HG02973 (cell line): ENCODE measurements around the gene C3orf18.

Experiments used
- ATAC-seq: cut with Tn5 transposase; IDR thresholded peaks from one replicate; pipeline ENCODE4 v1.9.1; 2021; ENCODE audit warnings: moderate library complexity; ENCODE audit not compliant: unreplicated experiment

The C3orf18 gene

GRCh38 chr3:50551681-50552435 lies 15.7 kb downstream of the C3orf18 start:
- ATAC-seq: no peak

- ATAC-seq: no peak
Measured at GRCh38 chr3:50551054-50551659, 16.4 kb downstream of the C3orf18 start.

- no peak for ATAC-seq
Measured at GRCh38 chr3:50550079-50550736, 17.3 kb downstream of the C3orf18 start.

GRCh38 chr3:50549226-50549625 lies 18.3 kb downstream of the C3orf18 start:
- no peak for ATAC-seq

GRCh38 chr3:50545781-50546180 lies 21.8 kb downstream of the C3orf18 start:
- ATAC-seq: no peak

GRCh38 chr3:50542177-50543034 lies 25.1 kb downstream of the C3orf18 start:
- ATAC-seq: no peak

GRCh38 chr3:50539356-50540286 lies 27.9 kb downstream of the C3orf18 start:
- ATAC-seq: no peak

GRCh38 chr3:50537421-50538129 lies 30.0 kb downstream of the C3orf18 start:
- no peak for ATAC-seq

- ATAC-seq: no peak
Measured at GRCh38 chr3:50536471-50537180, 30.9 kb downstream of the C3orf18 start.

- no peak for ATAC-seq
Measured at GRCh38 chr3:50534681-50535330, 32.7 kb downstream of the C3orf18 start.

- no peak for ATAC-seq
Measured at GRCh38 chr3:50533807-50534461, 33.6 kb downstream of the C3orf18 start.

- no peak for ATAC-seq
Measured at GRCh38 chr3:50533316-50533715, 34.2 kb downstream of the C3orf18 start.

- no peak for ATAC-seq
Measured at GRCh38 chr3:50532062-50532705, 35.4 kb downstream of the C3orf18 start.

GRCh38 chr3:50531201-50531600 lies 36.3 kb downstream of the C3orf18 start:
- no peak for ATAC-seq

- no peak for ATAC-seq
Measured at GRCh38 chr3:50530001-50530970, 37.3 kb downstream of the C3orf18 start.

GRCh38 chr3:50525987-50526386 lies 41.6 kb downstream of the C3orf18 start:
- ATAC-seq: no peak
